ENCODE measurements around the gene ITGB1BP1.

Gene ITGB1BP1

GRCh38 chr2:9423922-9424272, 569 bp upstream of the ITGB1BP1 start:
- no peak for DNase-seq

- peak; percentile 56 for DNase-seq
These were observed 818 bp downstream of the ITGB1BP1 start for GRCh38 chr2:9422321-9423099.

- DNase-seq = no peak
These were observed 2.8 kb downstream of the ITGB1BP1 start for GRCh38 chr2:9420495-9420894.

- DNase-seq = no peak
These were observed 3.8 kb downstream of the ITGB1BP1 start for GRCh38 chr2:9419541-9419940.

GRCh38 chr2:9418746-9419145, 4.6 kb downstream of the ITGB1BP1 start:
- no peak for DNase-seq

GRCh38 chr2:9417725-9418124, 5.6 kb downstream of the ITGB1BP1 start:
- DNase-seq = no peak

- DNase-seq = no peak
These were observed 6.4 kb downstream of the ITGB1BP1 start for GRCh38 chr2:9416962-9417316.

GRCh38 chr2:9416267-9416961, 6.9 kb downstream of the ITGB1BP1 start:
- DNase-seq = no peak

GRCh38 chr2:9415516-9416169, 7.7 kb downstream of the ITGB1BP1 start:
- no peak for DNase-seq

- DNase-seq = no peak
These were observed 10.5 kb downstream of the ITGB1BP1 start for GRCh38 chr2:9412781-9413180.

GRCh38 chr2:9410108-9410507, 13.2 kb downstream of the ITGB1BP1 start:
- no peak for DNase-seq

- no peak for DNase-seq
These were observed 14.6 kb downstream of the ITGB1BP1 start for GRCh38 chr2:9408641-9409151.

GRCh38 chr2:9407363-9407811, 15.9 kb downstream of the ITGB1BP1 start:
- no peak for DNase-seq

GRCh38 chr2:9406529-9407362, 16.6 kb downstream of the ITGB1BP1 start:
- DNase-seq = no peak

GRCh38 chr2:9405636-9406035, 17.7 kb downstream of the ITGB1BP1 start:
- DNase-seq = no peak

GRCh38 chr2:9404451-9404850, 18.9 kb downstream of the ITGB1BP1 start:
- DNase-seq = no peak

- DNase-seq = no peak
These were observed 19.4 kb downstream of the ITGB1BP1 start for GRCh38 chr2:9403924-9404323.

GRCh38 chr2:9401646-9402371, 21.5 kb downstream of the ITGB1BP1 start:
- no peak for DNase-seq

GRCh38 chr2:9401059-9401547, 22.2 kb downstream of the ITGB1BP1 start:
- no peak for DNase-seq

- no peak for DNase-seq
These were observed 22.9 kb downstream of the ITGB1BP1 start for GRCh38 chr2:9400268-9401058.

Data from activated CD8-positive, alpha-beta memory T cell treated with anti-CD3 and anti-CD28 coated beads, Interleukin-2, amount 50 U/mL, for 4 hours (primary cell).